ENCODE data around the gene IL31.
"Not testable (repeated sequence)": the region's sequence is repeated elsewhere in the genome, so short reads cannot be mapped to it uniquely, and the experiment has no call there.

The IL31 gene

GRCh38 chr12:122190842-122191668, 17.0 kb upstream of the IL31 start:
- peak; percentile 78 for DNase-seq

DNA sequence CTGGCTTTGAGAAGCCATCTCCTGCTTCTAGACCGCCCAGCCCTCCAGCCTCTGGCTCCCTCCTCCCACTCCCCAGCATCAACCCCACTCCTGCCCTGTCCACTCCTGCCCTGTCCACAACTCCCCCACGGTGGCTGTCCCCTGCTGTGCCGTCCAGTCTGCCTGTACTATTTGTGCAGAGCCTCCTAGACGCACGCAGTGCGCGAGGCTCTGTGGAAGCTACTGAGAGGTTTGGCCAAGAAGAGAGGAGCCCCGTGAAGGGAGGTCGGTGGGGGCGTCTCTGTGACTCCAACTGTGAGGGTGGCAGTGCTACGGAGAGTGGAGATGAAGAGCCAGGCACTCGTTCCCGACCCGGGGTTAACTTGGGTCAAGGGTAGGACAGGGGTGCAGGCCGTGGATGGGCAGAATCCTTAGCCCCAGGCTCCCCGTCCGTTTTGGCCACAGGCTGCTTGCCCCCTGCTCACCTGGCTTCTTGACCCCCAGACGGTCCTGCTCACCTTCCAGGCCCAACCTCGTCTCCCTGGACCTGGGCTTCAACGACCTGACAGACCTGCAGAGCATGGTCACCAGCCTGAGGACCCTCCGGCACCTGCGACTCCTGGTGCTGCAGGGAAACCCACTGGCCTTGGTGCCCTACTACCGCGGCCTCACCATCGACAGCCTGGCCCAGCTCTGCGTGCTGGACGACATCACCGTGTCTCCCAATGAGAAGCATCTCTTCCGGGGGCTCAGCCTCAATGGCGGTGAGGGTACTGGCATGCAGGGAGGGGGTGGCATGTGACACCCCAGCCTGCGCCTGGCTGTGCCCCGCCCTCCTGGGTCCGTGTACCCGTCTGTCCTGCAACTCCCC, 15.8 kb upstream of the IL31 start:
- no peak for DNase-seq

- DNase-seq, result peak; percentile 19
Observed at GRCh38 chr12:122187466-122187865, 13.4 kb upstream of the IL31 start.

- no peak for DNase-seq
Observed at GRCh38 chr12:122185494-122186082, 11.6 kb upstream of the IL31 start.

- no peak for DNase-seq
Observed at GRCh38 chr12:122185079-122185478, 11.1 kb upstream of the IL31 start.

GRCh38 chr12:122184517-122184916, 10.5 kb upstream of the IL31 start:
- DNase-seq, result no peak

- peak; percentile 25 for DNase-seq
Observed at GRCh38 chr12:122183588-122183940, 9.5 kb upstream of the IL31 start.

DNA sequence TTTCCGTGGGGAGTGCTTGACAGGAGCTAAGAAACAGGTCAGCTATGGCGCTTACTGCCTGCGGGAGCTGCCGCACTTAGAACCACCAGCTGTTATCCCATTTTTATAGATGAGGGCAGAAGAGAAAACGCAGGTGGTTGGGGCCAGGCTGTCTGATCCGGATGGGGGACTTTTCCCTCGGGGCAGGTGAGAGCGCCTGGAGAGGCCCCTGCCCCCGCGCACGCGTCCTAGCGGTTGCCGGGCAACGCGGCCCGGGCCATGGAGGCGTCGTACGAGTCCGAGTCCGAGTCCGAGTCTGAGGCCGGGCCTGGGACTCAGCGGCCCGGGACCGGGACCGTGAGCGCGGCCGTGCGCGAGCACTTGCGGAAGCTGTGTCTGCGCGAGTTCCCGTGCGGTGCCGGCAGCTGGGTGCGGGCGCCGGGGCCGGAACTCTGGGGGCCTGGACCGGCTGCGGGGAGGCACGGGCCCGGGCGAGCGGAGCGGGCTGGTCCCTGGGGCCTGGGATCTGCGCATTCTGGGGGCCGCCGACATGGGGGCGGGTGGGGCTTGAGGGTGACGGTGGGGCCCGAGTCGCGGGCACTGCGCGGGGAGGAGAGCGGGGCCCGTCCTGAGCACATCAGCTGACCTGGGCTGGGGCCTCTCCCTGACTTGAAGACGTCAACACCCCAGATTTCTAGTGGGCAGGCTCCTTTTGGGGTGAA, 9.0 kb upstream of the IL31 start, which contains the start of gene LRRC43:
Gene LRRC43 (plus strand): TSS at position 237 of the 701 bp plus-strand sequence. CDS start 22 bp downstream, at position 259.
- peak; percentile 88 for DNase-seq

DNA sequence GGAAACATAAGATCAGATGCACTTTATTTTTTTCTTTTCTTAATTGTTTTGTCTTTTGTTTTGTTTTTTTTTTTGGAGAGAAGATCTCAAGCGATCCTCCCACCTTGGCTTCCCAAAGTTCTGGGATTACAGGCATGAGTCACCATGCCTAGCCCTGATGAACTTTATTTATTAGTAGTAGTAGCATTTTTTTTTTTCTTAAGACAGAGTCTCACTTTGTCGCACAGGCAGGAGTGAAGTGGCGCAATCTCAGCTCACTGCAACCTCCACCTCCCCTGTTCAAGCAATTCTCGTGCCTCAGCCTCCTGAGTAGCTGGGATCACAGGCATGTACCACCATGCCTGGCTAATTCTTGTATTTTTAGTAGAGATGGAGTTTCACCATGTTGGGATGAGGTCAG, 2.5 kb upstream of the IL31 start:
- DNase-seq, result not testable (repeated sequence)

DNA sequence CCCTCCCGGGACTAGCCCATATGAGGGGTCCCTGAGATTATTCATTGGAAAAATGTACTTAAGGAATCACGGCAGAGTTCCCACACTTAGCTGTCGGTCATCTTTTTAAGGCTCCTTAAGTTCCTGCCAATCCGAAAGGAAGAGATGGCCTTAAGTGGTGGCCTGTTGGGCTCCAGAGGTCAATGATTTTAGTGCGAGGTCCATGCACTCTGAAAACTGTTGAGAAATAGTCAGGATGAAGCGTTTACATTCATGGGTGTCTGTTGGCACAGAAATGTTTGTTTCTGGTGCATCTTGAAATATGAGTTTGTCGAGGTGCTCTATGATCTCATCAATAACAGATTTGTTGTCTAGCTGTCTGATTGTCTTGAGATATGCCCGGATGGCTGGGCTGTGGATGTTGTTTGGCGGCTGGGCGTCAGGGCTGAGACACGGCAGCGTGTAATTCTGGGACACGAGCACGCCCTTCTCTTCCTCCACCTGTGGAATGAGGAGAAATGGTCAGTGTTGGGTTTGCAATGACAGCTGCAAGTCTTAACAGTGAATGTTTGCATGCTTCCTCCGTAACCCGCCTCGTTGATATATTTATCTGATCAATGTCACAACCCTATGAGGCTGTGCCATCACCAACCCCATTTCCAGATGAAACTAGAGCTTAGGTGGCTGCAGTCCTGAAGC, 1.6 kb downstream of the IL31 start:
- no peak for DNase-seq

GRCh38 chr12:122171399-122171798, 2.6 kb downstream of the IL31 start:
- no peak for DNase-seq

GRCh38 chr12:122168492-122168891, 5.5 kb downstream of the IL31 start:
- DNase-seq, result no peak

DNA sequence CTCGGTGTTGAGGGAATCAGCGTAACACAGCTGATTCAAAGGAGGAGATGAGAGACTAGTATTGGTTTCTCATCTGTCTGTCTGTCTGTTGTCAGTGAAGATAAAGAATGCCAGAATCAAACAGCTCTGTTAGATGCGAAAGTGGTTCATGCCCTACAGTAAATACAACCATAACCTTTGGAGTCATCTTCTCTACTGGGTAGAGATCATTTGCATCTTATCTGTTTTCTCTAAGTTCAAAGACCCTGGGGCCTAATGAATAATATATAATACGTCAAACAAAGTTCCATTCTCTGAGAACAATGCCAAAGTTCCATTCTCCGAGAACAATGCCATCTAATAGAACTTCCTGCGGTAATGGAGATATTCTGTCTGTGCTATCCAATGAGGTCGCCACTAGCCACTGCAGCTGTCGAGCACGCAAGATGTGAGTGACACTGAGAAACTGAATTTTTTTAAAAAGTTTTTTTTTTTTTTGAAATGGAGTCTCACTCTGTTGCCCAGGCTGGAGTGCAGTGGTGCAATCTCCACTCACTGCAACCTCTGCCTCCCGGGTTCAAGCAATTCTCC, 6.6 kb downstream of the IL31 start:
- no peak for DNase-seq

DNA sequence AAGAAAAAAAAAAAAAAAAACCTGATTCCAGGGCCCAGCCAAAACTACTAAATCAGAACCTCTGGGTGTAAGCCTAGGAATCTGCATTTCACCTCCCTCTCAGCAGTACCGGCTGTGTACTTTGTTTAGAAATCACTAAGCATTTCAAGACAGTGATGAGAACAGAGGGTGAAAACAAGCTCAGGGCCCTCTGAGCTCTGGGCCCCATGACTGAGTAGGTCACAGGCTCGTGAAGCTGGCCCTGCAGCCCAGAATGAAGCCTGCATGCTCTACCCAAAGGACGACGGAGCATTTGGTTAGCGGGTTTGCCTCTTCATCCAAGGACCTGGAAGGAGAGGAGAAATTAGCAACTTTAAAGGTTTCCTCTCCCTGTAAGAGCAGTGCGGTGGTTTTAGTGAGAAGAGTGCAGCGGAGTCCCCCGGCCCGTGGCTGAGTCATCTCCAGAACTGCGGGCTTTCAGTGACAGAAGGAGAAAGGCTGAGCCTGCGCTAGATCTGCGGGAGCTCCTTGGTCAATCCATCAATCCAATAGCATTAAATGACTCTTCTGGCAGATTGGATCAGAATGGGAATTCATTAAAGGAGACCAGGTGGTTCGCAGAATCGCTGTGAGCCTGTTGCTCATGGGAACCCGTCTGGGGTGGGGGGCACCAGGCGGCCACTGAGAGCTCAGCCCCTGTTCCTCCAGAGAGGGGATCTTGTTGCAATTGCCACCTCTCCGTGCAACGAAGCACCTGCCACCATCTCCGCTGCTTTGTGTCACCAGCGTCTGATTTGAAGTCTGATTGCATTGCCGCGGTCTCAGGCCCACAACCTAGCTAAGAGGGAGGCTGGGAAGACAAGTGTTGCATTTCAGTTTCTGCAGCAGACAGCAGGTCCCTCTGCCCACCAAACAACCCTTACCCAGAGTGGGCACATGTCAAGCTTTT, 7.3 kb downstream of the IL31 start:
- DNase-seq, result peak; percentile 96

DNA sequence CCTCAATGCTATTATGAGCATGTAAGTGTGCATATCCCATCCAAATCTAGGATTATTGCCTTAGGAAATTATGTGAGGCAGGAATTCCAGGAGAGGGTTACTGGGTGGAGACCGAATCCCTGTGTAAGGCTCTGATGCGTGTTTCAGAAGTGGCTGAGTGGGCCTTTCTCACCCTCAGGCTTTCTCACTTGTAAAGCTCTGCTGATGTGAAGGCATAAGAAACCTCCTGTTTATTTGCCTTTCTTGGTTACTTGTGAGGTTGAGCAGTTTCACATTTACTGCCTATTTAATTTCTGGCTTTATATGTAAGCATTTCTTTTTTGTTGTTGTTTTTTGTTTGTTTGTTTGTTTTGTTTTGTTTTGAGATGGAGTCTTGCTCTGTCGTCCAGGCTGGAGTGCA, 11.0 kb downstream of the IL31 start:
- no peak for DNase-seq

DNA sequence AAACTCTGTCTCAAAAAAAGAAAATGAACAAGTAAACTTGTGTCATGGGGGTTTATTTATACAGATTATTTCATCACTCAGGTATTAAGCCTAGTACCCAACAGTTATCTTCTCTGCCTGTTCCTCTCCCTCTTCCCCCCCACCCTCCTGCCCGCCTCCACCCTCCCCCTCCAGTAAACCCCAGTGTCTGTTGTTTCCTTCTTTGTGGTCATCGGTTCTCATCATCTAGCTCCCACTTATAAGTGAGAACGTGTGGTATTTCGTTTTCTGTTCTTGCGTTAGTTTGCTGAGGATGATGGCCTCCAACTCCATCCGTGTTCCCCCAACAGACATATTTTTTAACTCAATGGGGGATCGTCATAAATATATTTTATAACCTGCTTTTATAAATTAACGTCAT, 12.3 kb downstream of the IL31 start:
- DNase-seq, result no peak

DNA sequence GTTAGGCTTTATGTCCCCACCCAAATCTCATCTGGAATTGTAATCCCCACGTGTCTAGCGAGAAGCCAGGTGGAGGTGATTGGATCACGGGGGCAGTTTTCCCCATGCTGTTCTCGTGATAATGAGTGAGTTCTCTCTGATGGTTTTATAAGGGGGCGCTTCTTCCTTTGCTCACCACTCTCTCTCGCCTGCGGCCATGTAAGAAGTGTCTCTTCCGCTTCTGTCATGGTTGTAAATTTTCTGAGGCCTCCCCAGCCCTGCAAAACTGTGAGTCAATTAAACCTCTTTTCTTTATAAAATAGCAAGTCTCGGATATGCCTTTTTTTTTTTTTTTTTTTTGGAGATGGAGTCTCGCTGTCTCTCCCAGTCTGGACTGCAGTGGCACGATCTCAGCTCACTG, 13.3 kb downstream of the IL31 start:
- peak; percentile 29 for DNase-seq

- peak; percentile 39 for DNase-seq
Observed at GRCh38 chr12:122159882-122160281, 14.1 kb downstream of the IL31 start.

GRCh38 chr12:122158700-122159285, 15.2 kb downstream of the IL31 start:
- DNase-seq, result no peak

GRCh38 chr12:122155705-122156104, 18.3 kb downstream of the IL31 start:
- no peak for DNase-seq
